Embryonic facial prominence (tissue), 1 donor: ENCODE results near the gene SLAMF8.

Source experiments
- DNase-seq: peaks from one replicate; pipeline ENCODE4 v3.0.0-alpha.2; 2016; ENCODE audit errors: extremely low spot score

The SLAMF8 gene

GRCh38 chr1:159848326-159848725 is 21.7 kb downstream of the SLAMF8 start:
- no peak for DNase-seq

DNA sequence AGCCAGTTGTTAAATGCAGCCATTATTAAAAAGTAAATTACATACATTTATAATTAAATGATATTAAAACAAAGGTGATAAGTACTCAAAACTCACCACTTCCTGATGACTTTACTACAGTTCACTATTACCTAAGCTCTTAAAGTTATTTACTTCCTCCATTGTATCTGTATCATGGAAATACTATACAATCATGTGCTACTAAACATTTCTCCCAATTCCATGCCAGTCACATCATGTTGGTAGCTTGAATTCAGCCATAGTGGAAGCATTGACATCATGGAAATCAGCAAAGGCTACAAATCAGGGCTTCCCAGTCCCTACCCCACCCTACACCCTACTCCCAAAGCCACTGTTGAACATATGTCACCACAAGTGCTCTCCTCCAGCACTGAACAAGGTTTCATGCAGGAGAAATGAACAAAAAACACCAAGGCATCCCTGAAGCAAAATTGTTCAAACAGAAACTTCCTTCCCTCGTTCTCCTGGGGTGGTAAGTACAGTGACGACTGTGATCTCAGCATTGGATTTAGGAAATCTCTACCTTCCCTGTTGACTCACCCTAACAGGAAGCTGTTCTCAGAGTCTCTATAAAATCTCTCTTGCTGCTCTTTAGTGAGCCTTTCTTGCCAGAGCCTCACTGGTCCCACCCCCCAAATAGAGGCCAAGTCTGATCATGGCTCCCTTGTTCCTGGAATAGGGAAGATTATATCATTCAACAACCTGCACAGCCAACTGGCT is 23.1 kb downstream of the SLAMF8 start:
- DNase-seq = no peak

DNA sequence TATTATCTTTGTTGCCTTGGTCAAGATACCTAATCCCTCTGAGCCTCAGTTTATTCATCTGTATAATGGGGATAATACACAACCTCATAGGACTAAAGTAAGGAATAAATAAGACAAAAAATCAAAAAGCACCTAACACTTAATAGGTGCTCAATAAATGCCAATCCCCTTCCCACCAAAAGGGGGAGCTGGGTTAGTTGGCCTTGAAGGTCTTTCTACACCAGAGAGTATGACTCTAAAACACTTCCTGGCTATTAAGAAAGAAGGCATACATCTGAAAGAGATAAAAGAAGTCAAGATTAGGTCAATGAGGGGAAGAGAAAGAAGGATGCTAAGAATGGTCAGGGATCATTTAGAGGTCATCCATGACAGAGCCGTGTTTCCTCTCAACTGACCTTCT is 24.7 kb downstream of the SLAMF8 start:
- no peak for DNase-seq

DNA sequence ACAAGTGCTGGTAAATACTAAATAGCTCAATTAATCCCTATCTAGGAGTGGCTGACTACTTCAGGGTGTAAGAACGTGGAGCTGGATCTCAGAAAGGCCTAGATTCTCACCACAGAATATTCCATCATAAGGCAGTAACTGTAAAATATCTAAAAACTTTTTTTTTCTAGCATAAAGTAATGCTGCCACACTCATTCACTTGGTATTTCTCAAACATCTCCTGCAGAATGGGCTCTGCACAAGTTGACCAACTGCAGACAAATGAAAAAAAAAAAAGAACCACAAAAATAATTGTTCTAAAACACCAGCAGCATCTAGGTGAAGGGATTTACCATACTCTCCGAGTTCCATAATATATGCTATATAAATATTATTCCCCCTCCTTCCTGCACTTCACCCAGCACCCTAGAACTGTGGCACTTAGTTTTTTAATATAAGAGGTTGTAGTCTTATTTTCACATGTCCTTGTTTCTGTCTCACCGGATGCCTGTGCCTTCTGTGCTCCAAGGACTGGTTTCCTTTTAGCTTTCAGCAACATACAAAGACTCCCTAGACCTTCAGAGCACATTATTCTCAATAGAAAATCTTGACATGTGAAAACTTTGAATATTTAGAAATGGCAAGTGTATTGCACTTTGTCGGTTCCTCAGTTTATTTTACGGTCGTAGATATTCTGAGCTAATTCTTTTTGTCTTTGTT is 26.9 kb downstream of the SLAMF8 start:
- DNase-seq = no peak

DNA sequence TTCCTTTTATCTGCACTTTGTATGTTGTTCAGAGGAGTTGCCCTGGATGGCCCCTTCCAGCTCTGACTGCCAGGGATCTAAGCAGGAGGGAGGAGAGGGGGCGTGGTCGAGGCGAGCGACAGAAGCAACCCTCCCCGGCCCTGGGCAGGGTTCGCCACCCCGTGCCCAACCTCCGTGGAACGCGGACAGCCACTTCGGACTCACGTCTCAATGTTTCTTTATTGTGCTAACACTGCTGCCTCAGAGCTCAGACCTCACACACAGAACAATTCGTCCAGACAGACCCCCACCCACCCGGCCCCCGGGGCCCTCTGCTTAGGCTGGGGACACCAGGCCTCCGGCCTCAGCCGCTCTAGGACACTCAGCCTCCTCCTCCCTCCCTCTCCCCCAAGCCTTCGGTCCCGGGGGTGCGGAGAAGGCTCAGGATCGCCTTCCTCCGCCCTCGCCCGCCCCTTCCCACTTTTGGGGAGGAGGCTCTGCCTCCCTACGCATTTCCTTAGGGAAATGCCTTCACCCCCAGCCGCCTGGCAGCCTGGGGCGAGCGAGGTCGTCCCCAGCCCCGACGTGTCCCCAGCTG is 27.5 kb downstream of the SLAMF8 start:
- no peak for DNase-seq

DNA sequence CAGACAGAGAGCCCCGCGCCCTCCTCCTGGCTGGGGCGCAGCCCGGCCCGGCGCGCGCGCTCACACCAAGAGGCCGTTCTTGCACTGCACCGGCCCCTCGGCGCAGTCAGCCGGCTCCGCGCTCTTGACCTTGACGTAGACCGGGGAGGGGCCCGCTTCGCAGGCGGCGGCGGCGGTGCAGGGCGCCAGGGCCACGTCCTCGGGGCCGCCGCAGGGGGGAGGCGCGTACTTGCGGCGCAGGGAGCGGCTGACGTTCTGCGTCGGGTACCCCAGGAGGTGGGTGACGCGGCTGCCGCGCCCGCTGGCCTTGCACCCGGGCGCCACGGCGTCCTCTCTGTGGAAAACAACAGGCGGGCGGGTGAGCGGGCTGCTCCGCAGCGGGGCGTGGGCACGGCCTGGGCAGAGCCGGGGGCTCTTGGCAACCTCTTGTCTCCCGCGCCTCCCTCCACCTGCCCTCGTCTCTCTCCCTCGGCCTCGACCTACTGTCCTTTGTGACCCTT is 28.1 kb downstream of the SLAMF8 start:
- DNase-seq = peak; percentile 32

DNA sequence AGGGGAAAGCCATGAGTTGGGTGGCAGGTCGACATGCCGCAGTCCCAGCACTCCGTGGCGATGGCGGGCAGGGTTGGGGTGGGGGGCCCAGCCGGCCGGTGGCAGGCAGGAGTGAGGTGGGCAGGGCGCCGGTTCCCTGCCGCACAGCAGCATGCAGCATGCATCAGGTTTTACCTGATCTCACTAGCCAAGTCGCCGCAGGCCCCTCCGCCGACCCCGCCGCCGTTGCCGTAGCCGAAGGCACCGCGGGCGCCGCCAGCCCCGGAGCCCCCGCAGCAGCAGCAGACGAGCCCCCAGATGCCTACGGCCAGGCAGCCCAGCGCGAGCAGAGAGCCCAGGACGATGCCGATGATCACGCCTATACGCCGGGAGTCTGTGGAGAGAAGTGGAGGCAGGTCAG is 29.0 kb downstream of the SLAMF8 start:
- no peak for DNase-seq

DNA sequence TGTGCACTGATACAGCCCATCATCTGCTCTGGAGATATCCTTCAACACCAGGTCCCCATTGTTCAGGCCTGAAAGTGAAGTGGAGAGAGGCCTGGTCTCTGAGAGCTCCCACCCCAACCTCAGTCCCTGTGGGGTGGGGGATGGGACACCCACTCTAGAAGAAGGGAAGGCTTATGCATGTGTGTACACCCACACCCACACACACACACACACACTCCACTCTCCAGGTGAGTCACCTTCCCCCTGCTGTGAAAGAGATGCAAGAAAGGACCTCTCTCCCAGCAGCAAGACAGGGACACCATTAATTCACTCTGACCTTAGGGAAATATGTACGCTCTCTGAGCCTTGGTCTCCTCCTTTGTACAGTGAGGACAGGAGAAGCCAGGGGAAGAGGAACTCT is 29.9 kb downstream of the SLAMF8 start:
- no peak for DNase-seq

- no peak for DNase-seq
These were observed 31.2 kb downstream of the SLAMF8 start for GRCh38 chr1:159857889-159858288.

DNA sequence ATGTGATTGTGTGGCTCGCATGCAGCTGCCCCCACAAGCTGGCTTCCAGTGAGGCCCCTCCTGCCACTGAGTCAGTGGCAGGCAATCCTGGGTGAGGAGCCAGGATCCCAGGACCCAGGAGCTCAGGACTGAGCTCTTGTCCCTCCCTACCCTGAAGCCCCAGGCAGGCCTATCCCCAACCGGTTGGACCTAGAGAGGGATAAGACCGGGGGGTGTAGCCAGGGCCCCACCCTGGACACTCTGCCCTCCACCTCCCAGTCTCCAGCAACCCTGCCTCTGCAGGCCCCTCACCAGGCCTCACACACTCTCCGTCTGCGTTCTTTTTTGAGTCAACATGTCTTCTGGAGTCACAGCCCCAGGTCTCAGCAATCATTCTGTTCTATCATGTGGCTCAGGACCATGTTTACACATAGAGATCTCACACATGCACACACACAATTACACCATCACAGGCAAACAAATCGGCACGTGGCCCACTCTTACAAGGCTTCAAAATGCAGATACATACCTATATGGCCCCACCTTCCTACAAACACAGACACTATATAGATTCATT is 33.2 kb downstream of the SLAMF8 start:
- no peak for DNase-seq

GRCh38 chr1:159860456-159860855 is 33.8 kb downstream of the SLAMF8 start:
- no peak for DNase-seq

DNA sequence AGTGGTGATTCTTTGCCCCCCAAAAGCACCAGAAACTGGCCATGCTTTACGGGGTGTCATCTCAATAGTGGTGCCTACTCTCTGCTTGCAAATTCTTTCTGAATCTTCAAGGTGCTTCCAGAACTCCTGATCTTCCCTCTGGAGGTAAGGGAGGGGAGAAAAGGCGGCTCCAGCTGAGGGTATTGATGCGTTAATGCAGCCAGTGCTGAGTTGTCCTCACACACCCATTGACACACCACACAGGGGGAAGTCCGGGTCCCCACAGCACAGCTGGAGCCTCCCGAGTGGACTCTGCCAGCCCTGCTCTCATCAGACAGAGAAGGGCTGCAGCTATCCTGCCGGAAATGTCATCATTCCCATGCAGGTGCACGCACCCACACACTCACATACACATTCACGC is 34.5 kb downstream of the SLAMF8 start:
- DNase-seq = no peak

- no peak for DNase-seq
These were observed 35.4 kb downstream of the SLAMF8 start for GRCh38 chr1:159862031-159862430.

- no peak for DNase-seq
These were observed 35.9 kb downstream of the SLAMF8 start, which contains the start of gene VSIG8 for GRCh38 chr1:159862557-159862956. Gene VSIG8, minus strand, starts transcription at chr1:159862657. Its CDS starts 136 bp downstream, at chr1:159862521.

- no peak for DNase-seq
These were observed 37.6 kb downstream of the SLAMF8 start for GRCh38 chr1:159864262-159864661.

DNA sequence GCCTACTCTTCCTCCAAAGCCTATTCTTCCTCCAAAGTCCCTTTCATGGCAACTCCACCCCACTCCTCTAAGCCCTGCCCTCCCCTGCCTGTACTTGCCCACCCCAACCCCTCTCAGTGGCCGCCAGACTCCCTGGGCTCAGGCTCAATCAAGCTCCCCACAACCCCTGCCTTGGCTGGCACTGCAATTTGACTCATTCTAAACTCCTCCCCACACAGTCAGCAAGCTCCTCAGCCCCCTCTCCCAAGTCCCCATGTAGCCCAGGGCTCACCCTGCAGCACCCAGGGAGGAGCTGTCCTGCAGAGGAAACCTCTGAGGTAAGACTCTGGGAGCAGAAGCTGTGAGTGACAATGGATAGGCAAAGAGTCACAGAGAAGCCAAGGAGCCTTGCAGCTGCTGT is 39.4 kb downstream of the SLAMF8 start:
- DNase-seq = no peak

DNA sequence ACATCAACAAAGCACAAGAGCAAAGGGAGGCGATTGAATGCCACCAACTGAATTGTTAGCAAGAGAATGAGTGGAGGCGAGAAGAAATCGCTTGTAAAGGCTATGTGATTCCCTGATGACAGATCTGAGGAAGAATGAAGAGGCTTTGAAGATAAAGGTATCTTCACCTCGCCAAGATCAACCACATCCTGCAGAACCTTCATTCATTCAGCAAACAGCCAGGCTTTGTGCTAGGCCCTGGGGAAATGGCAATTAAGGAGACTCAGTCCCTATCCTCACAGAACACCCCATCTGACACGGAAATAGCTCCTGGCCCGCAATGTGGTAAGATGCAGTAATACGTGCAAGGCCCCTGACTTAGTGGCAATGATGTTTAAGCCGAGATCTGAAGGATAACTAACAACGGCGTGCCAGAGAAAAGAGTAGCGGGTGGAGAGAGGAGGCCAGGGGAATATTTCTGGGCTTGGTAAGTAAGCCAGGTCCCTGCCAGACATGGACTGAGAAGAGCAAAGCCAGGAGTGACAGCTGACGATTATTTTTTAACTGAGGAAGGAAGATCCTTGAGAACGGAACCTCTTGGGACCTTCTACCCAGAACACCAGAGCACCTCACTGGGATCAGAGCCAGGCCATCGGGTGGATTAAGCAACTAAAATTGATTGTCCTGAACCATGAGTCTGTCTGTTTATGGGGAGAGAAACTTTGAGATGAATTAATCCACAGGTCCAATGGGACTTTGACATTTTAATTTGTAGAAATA is 40.4 kb downstream of the SLAMF8 start:
- DNase-seq = no peak

- DNase-seq = no peak
These were observed 41.0 kb downstream of the SLAMF8 start for GRCh38 chr1:159867664-159868026.

DNA sequence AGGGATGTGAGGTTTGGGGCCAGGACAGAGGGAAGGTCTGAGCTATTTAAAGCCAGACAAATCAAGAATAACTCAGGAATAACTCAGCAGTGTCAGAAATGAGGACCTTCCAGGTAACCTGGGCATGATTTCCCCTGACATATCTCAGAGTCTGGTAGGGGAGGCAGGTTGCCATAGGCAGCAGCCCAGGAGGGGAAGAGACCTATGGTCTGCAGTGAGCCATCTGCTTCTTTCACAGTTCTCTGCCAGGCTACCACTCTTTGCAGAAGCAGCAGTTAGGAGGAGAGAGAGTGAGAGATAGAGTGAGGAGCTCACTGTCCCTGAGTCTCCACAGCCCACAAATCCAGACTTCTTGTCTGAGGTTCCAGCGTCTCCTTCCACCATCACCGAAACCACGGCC is 42.1 kb downstream of the SLAMF8 start:
- DNase-seq = no peak

DNA sequence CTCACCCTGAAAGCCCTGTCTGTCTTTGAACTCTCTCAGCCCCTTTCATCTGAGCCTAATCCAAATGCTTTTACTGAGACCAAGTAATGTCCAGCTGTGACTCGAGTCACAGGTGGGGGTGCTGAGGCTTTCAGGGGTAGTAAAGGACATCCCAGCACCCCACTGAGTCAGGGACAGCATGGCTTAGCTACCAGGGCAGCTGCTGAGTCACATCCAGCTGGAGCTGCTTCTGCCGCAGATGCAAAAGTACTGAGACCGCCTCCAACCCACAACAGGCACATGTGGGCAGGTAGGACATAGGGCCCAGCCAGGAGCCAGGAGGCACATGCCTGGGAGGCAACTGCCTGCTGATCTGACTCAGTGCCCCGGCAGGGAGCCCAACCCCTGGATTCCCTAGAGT is 42.5 kb downstream of the SLAMF8 start:
- DNase-seq = no peak

DNA sequence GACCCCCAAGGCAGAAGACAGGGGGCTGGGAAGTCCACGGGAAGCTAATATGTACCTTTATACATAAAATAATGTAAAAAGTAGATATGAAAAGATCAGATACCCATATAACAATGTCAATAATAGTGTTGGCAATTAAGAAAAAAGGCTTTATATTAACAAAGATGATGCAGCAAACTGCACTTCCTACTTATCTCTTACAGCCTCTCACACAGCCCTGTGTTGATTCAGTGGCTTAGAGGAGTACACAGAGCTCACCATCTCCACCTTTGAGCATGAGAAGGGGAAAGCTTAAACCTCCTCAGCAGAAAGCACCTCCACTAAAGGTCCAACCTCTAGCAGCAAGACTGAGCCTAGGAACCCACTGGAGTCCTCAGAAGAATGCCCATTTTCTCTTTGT is 42.9 kb downstream of the SLAMF8 start:
- DNase-seq = no peak

DNA sequence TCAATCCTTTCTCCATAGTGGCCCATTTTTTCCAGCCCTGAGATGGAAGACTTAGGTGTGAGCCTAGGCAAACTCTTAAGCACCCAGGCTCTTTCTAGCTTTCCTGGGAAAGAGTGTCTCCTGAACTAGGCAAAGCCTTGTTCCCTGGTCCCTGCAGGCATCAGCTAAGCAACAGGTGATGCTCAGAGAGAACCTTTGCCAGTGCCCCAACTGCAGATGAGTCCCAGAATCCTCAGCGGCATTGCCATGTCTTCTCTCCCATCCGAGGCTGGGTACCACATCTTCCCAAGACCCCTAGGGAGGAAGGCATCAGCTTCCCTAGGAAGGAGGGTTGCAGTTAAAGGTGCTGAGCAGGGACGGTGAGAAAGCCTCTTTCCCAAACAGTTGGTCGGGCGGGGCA is 44.0 kb downstream of the SLAMF8 start:
- DNase-seq = no peak
